ENCODE measurements around the gene ARL8B.

GRCh38 chr3:5214352-5214751, 92.3 kb downstream of the ARL8B start:
- TF ChIP-seq ZNF274 (IDR thresholded peaks at IDR 0.05; ENCODE audit: insufficient read depth, insufficient read length) (no peak), RFX5 (IDR thresholded peaks at IDR 0.05; ENCODE audit: low read depth, low read length) (no peak), ATF2 (IDR thresholded peaks at IDR 0.05; ENCODE audit: low read length) (no peak), CTCF (IDR thresholded peaks at IDR 0.05 in 2 of 3, conservative IDR thresholded peaks at IDR 0.05 in 1 of 3; ENCODE audit: control insufficient read depth in 2 of 3, extremely low read depth in 1 of 3, insufficient read depth in 1 of 3, low read depth in 3 of 3, low read length in 3 of 3) (no peak), LARP7 (IDR thresholded peaks at IDR 0.05) (no peak), DPF2 (IDR thresholded peaks at IDR 0.05) (no peak), GATAD2B (conservative IDR thresholded peaks at IDR 0.05; ENCODE audit: low read depth) (no peak), ELK1 (IDR thresholded peaks at IDR 0.05; ENCODE audit: low read depth, low read length) (no peak), TCF12 (IDR thresholded peaks at IDR 0.05; ENCODE audit: low read depth, low read length) (no peak), NFYB (IDR thresholded peaks at IDR 0.05; ENCODE audit: insufficient read depth, low read depth, low read length) (no peak), ZNF217 (IDR thresholded peaks at IDR 0.05) (no peak), MYC (IDR thresholded peaks at IDR 0.05; ENCODE audit: insufficient read depth, insufficient read length, insufficient replicate concordance, low read length, severe bottlenecking) (no peak), BCL3 (IDR thresholded peaks at IDR 0.05; ENCODE audit: borderline replicate concordance, insufficient read depth, low read depth, low read length, poor library complexity, severe bottlenecking) (no peak), BCLAF1 (IDR thresholded peaks at IDR 0.05) (no peak)

Data from GM12878 (cell line).